T-helper 22 cell (primary cell): ENCODE measurements around the gene AKNA.

Source experiments
- DNase-seq: peaks from one replicate; pipeline ENCODE4 v3.0.0-alpha.2; 2020; ENCODE audit warnings: low read depth

The AKNA gene

DNA sequence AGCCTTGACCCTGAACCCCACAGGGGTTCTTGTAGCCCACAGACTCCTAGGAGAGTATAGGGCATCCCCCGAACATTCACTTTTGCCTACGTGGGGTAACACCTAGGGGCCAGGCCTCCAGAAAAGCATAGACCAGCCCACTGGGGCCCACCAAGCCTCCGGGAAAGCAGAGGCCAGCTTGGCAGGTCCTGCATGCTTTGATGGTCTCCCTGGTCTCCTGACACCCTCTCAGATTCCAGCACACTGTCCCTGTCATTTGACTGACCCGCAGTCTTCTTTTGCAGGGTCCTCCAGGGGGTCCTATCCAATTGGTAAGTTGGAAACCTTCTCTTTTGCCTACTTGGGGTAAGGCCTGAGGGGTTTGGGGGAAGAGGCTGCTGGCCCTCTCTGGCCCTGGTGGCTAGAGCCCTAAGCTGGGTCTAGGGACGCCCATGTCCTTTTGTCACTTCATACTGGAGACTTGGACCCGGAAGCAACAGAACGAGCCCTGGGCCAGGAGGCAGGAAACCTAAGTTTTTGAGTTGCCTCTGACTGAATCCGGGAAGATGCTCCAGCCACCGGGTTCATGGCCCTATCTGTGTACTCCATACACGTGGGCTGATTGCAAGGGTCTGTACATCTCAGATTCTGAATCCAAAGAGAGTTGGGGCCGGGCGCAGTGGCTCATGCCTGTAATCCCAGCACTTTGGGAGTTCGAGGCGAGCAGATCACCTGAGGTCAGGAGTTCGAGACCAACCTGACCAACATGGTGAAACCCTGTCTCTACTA lies 85.8 kb downstream of the AKNA start:
- DNase-seq, result no peak

GRCh38 chr9:114300846-114301797 lies 86.7 kb downstream of the AKNA start:
- DNase-seq, result no peak

GRCh38 chr9:114300153-114300845 lies 87.5 kb downstream of the AKNA start:
- DNase-seq, result no peak

GRCh38 chr9:114299286-114300152 lies 88.3 kb downstream of the AKNA start:
- DNase-seq, result no peak

DNA sequence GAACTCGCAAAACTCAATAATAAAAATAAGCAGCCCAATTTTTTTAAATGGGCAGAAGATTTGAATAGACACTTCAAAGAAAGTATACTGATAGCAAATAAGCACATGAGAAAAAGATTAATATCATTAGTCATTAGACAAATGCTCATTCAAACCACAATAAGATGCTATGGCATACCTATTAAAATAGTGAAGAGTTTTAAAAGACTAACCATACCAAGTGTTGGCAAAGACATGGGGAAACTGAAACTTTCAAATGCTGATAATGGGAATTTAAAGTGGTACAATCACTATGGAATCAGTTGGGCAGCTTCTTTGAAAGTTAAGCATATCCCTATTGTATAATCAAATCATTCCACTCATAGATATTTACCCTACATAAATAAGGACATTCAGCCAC lies 91.4 kb downstream of the AKNA start:
- no peak for DNase-seq

DNA sequence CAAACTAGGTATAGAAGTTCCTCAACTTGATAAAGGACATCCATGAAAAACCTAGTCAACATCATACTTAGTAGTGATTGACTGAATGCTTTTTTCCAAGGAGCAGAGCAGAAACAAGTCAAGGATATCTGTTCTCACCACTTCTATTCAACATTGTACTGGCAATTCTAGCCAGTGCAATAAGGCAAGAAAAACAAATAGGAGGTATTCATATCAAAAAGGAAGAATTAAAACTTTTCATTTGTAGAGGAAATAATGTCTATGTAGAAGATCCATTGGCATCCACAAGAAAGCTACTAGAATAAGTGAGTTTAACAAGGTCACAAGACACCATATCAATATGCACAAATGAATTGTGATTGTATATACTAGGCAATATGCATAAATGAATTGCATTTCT lies 93.1 kb downstream of the AKNA start:
- DNase-seq, result no peak

DNA sequence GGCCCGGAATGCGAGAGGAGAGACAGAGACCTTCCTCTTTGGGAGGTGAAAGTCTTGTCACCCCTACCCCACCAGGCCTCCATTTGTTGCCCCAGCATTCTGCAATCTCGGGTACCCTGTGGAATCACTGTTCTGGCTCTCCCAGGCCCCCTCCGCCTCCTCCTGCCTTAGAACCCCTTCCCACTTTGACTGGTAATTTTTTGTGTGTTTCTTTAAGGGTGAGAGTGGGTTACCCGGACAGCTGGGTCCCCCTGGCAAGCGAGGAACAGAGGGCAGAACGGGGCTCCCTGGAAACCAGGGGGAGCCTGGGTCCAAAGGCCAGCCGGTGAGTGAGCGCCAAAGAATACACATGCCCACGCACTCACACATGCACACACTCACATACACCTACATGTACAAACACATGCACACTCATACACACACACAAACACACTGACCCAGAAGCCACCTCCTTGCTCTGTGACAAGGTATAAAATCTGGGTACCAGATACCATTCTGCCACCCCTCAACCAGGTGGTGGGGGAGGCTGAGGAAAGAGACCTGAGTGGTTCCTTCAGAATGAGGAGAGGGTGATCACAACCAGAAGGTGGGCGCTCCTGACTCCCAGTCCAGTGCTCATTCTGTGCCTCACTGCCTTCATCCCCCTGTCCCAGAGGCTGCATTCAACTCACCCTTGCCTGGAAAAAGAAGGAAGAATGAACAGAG lies 95.7 kb downstream of the AKNA start:
- DNase-seq, result no peak

- DNase-seq, result peak; percentile 12
Observed at GRCh38 chr9:114291064-114291474, 96.7 kb downstream of the AKNA start.

DNA sequence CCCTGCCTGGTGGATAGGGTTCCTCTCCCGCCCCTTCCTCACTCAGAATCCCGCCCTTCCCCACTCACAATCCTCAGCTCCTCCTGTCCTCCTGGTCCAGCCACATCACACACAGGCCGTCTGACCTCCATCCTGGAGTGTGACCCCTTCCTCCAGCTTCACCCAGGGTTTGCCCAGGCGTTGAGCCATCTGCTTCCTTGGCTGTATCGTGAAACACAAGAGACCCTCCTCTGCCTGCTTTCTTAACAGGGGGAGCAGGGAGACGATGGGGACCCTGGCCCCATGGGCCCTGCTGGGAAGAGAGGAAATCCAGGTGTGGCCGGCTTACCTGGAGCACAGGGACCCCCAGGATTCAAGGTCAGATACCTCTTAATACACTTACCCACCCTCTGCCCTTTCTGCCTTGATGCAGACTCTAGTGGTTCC lies 97.2 kb downstream of the AKNA start:
- DNase-seq, result no peak

DNA sequence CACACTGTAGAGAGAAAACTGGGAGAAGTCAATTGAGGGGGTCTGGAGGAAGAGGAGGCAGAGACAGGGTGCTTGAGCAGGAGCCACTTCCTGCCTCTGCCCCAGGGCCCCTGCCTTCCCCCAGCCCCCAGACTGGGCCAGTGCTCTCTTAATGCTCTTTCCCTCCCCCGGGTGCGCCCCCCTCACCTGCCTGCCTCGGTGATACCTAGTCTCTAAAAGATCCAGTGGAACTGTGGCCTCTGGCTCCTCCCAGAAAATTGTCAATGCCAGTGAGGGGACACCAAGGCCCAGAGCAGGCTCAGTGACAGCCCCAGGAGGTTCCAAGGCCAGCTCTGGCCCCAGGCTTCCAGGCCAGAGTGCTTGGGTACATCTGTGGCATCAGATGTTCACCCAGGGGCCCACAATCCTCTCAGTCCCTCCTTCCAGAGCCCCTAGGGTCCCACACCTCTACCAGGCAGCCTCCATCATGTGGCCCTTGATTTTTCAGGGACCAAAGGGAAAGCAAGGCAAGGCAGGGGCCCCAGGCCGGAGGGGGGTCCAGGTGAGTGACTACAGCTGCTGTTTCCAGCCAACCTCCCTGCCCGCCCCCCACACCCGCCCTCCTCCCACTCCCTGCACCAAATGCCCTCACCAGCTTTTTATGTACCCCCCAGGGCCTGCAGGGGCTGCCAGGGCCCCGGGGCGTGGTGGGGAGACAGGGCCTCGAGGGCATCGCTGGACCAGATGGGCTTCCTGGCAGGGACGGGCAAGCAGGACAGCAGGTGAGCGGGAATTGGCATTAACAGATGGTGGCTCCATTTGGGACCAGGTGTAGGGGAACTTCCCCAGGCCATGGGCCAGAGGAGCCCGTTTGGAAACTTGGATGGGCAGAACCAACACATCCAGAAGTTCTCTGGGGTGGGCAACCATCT lies 98.0 kb downstream of the AKNA start:
- no peak for DNase-seq

GRCh38 chr9:114289106-114289505 lies 98.7 kb downstream of the AKNA start:
- DNase-seq, result no peak

DNA sequence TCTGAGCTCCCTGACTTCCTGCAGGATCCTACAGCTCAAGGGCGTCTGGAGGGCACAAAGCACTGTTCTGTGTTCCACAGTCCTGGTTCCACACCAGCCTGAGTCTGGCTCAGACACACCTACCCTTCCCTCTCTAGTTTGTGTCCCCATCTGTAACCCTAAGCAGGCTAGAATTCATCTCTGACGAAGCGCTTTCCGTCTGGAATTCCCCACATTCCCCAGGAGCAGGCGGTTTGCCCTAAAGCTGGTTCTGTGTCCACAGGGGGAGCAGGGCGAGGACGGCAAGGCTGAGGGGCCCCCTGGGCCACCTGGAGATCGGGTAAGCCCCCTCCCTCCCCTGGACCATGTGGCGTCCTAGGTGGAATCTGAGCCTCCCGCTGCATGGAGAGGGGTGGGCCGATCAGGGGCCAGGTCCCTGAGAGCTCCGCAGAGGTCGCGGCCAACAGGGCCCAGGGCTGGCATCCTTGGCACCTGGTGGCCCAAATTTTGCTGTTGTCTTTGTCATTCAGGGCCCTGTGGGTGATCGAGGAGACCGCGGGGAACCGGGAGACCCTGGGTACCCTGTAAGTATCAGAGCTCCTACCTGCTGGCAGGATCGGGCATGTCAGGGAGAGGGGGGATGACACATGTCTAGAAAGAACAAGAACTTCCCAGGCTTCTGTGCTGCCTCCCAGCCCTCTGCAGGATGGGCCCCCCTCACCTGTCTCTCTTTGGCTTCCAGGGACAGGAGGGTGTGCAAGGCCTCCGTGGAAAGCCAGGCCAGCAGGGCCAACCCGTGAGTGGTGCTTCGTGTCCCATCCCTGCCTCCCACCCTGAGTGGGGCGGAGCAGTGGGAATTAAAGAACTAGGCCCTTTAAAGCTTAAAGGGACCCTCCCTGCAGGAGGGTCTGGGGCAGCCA lies 99.3 kb downstream of the AKNA start:
- DNase-seq, result no peak

GRCh38 chr9:114287763-114288192 lies 100.0 kb downstream of the AKNA start:
- DNase-seq, result no peak

DNA sequence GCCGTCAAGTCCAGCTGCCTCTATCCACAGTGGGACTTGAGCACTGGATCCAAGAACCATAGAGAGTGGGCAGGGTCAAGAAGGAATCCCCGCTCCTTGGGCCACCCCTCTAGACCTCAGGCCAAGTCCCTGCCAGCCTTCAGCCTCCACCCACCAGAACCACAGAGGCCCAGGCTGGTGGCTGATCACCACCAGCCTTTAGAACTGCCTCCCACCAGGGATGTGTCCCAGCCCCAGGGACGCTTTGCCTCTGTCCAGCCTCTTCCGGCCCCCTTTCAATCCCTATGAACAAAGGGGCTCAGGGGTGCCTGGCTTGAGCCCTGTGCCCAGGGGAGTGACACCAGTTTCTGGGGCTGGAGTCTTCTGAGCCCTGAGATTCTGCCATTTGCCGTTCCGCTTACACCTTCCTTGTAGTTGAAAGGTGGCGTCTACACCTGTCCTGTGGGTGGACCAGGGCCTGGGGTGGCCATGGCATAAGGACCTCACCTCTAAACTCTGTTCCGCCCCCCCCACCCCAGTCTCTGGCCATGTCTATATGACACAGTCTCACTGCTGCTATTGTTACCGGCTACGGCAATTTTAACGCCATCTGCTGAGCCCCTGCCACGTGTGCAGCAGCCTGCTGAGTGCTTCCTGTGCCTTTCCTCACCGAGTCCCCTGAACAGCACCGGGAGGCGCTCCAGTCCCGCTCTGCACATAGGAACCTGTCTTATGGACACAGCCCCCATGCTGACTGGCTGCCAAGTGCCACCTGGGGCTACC lies 100.6 kb downstream of the AKNA start:
- no peak for DNase-seq

DNA sequence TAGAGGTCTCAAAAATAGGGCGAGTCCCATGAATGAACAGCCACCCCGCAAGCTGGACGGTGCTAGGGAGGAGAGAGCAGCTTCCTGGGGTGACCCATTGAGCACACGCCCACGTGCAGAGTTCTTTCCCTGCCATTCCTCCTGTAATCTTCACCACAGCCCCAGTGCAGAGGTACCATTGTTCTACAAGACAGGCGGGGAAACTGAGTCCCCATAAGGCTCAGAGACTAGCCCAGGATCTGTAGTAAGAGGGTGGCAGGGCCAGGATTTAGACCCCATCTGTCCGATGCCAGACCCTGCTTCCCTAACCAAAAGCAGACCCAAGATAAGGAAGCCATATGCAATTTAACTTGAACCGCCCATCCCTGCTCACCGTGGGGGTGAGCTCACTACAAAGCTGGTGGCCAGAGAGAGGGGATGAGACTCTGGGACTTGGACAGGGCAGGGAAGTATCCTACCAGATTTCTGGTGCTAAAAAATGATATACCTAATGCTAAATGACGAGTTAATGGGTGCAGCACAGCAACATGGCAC lies 101.6 kb downstream of the AKNA start:
- no peak for DNase-seq

- no peak for DNase-seq
Observed at GRCh38 chr9:114285166-114285867, 102.5 kb downstream of the AKNA start.
